Lung (tissue), 12 donors: ENCODE measurements around the gene DDX28. TPM values are rescaled to one million over a fixed set of nuclear protein-coding genes. Genes with fewer than 3 reads are reported as not detected.
"Not testable (repeated sequence)": the region's sequence is repeated elsewhere in the genome, so short reads cannot be mapped to it uniquely, and the experiment has no call there.

Experiments used
- ATAC-seq: fragments of 200-7000 bp; cut with Tn5 transposase; one replicate; pipeline ENCODE4 v1.9.1; 2020; ENCODE audit warnings: moderate number of reproducible peaks; ENCODE audit not compliant: insufficient read depth, low FRiP score
- DNase-seq, 3 donors: peaks; one replicate each; pipeline ENCODE4 v3.0.0-alpha.2; 2013 to 2017
- H3K27ac ChIP-seq, 2 donors: one replicate each; pipeline ENCODE4 v1.5.1; 2013; ENCODE audit warnings: mild to moderate bottlenecking in 2 of 2, moderate library complexity in 2 of 2, control low read depth in 1 of 2, inconsistent platforms in 1 of 2, low read depth in 1 of 2, low read length in 1 of 2
- H3K27me3 ChIP-seq, 3 donors: one replicate each; pipeline ENCODE4 v1.5.1; 2013; ENCODE audit warnings: low read length in 2 of 3; ENCODE audit not compliant: control insufficient read depth in 3 of 3, insufficient read depth in 3 of 3
- H3K36me3 ChIP-seq, 4 donors: one replicate each; pipeline ENCODE4 v1.5.1; 2013; ENCODE audit warnings: low read length in 4 of 4, mild to moderate bottlenecking in 1 of 4, moderate library complexity in 1 of 4; ENCODE audit not compliant: control insufficient read depth in 4 of 4, insufficient read depth in 4 of 4
- H3K4me1 ChIP-seq, 5 donors: one replicate each; pipeline ENCODE4 v1.5.1; 2013; ENCODE audit warnings: low read length in 5 of 5, mild to moderate bottlenecking in 2 of 5, moderate library complexity in 1 of 5; ENCODE audit not compliant: control insufficient read depth in 5 of 5, insufficient read depth in 5 of 5
- H3K4me3 ChIP-seq: one replicate; pipeline ENCODE4 v1.5.1; 2013; ENCODE audit warnings: mild to moderate bottlenecking, control low read depth, moderate library complexity
- H3K9ac ChIP-seq, 2 donors: one replicate each; pipeline ENCODE4 v1.5.1; 2013; ENCODE audit warnings: low read length in 2 of 2, control low read depth in 1 of 2; ENCODE audit not compliant: insufficient read depth in 1 of 2
- H3K9me3 ChIP-seq, 4 donors: one replicate each; pipeline ENCODE4 v1.5.1; 2013; ENCODE audit warnings: low read length in 3 of 4, mild to moderate bottlenecking in 1 of 4, moderate library complexity in 1 of 4; ENCODE audit not compliant: control insufficient read depth in 4 of 4, insufficient read depth in 3 of 4
- CTCF ChIP-seq: IDR thresholded peaks from 2 replicates; pipeline ENCODE4 v1.5.1; 2012; ENCODE audit warnings: mild to moderate bottlenecking; ENCODE audit errors: control extremely low read depth, extremely low read depth
- WGBS, 2 donors: extraction: QIAGEN DNeasy Blood & Tissue Kit; methylation state at CpG; one replicate each; pipeline ENCODE4 v1.1.7; 2013; 5-methylcytosine and 5-hydroxymethylcytosine counted together
- polyA plus RNA-seq, 2 donors: library from polyadenylated mRNA; stranded (reverse); fragments of 200-250 nt; gene quantifications; one replicate each; pipeline ENCODE4 v1.2.1, GENCODE V29; 2013
- total RNA-seq, 2 donors: library from RNA; depleted of rRNA in 1 of 2; stranded (reverse); fragments of >200 nt in 1 of 2; gene quantifications; one replicate each; pipeline ENCODE4 v1.2.1, GENCODE V29; 2014 to 2021
- donor health status: control.
- donor health status: control.
- donor health status: Bipolar disorder and iron deficiency.
- donor health status: healthy.
- donor health status: DM: yes; HTN: yes; CAD: no.

Gene DDX28
- total and polyA plus RNA-seq, 4 donors, result 6.6 to 14.5 (median 11.0) TPM

- DNase-seq (no peak), ATAC-seq (peak; percentile 74)
- Histone ChIP-seq H3K4me3 (no peak overlapping the region), H3K36me3 (peaks cover 0 to 8% (median 6%) of the 10 kb centered on the region in 4 donors), H3K27me3 (no peaks in the 10 kb centered on the region), H3K9me3 (no peaks in the 10 kb centered on the region), H3K4me1 (no peaks in the 10 kb centered on the region), H3K27ac (peak overlapping the region in 1 of 2 donors; percentile 68), H3K9ac (no peak overlapping the region)
- 72 to 96% methylated on average over 2 of the region's 2 CpGs for WGBS, 2 donors
- no peak for TF ChIP-seq CTCF
These were observed 8.9 kb upstream of the DDX28 start for GRCh38 chr16:68031951-68032350.

- not testable (repeated sequence) for H3K27me3 ChIP-seq, ATAC-seq, DNase-seq, H3K4me3 ChIP-seq, H3K9ac ChIP-seq, H3K27ac ChIP-seq, H3K4me1 ChIP-seq, H3K9me3 ChIP-seq
- peaks cover 0 to 15% (median 9%) of the 10 kb centered on the region in 4 donors for H3K36me3 ChIP-seq
- WGBS, 2 donors, result 73 to 87% methylated on average over 6 of the region's 6 CpGs
These were observed 7.1 kb upstream of the DDX28 start for GRCh38 chr16:68030108-68030507.

- no peaks in the 10 kb centered on the region for H3K9me3 ChIP-seq
- no peaks in the 10 kb centered on the region for H3K27me3 ChIP-seq
- peaks cover 0 to 4% (median 0%) of the 10 kb centered on the region in 5 donors for H3K4me1 ChIP-seq
- no peak overlapping the region for H3K9ac ChIP-seq
- no peak for TF ChIP-seq CTCF
- peaks cover 0 to 15% (median 9%) of the 10 kb centered on the region in 4 donors for H3K36me3 ChIP-seq
- DNase-seq, result no peak
- no peak overlapping the region for H3K4me3 ChIP-seq
- H3K27ac ChIP-seq, result no peak overlapping the region
- 95 to 97% methylated on average over 3 of the region's 3 CpGs for WGBS, 2 donors
- no peak for ATAC-seq
These were observed 6.0 kb upstream of the DDX28 start for GRCh38 chr16:68028996-68029395.

- no peaks in the 10 kb centered on the region for H3K9me3 ChIP-seq
- peak; percentile 3 for ATAC-seq
- 9 to 12% methylated on average over 19 of the region's 19 CpGs for WGBS, 2 donors
- peaks cover 7 to 16% (median 9%) of the 10 kb centered on the region in 5 donors for H3K4me1 ChIP-seq
- H3K27me3 ChIP-seq, result no peaks in the 10 kb centered on the region
- peak overlapping the region; percentile 73 to 74 for H3K27ac ChIP-seq
- no peak for TF ChIP-seq CTCF
- DNase-seq, result no peak
- H3K4me3 ChIP-seq, result peak overlapping the region; percentile 98
- peaks cover 0 to 14% (median 5%) of the 10 kb centered on the region in 4 donors for H3K36me3 ChIP-seq
- H3K9ac ChIP-seq, result peak overlapping the region; percentile 38 to 87
These were observed 729 bp downstream of the DDX28 start for GRCh38 chr16:68022278-68022727.
